MCF 10A (cell line): ENCODE measurements around the gene TMEM191C. TPM values are rescaled to one million over a fixed set of nuclear protein-coding genes. Genes with fewer than 3 reads are reported as not detected.
"Not testable (repeated sequence)": the region's sequence is repeated elsewhere in the genome, so short reads cannot be mapped to it uniquely, and the experiment has no call there.

Experiments used
- BruUV-seq: library from RNA; stranded (reverse); fragments of 400-500 nt; replicated peaks from 2 replicates; lab custom pipeline; 2021; lab: Mats Ljungman, UMichigan
- CTCF ChIA-PET: fragments of 300-600 bp; sonication (Branson Sonifier 250); formaldehyde crosslinking; extraction: SDS; loops from one replicate; lab custom pipeline; 2021; ENCODE audit warnings: antibody characterized with exemption, inconsistent platforms; lab: Yijun Ruan, JAX
- POLR2A ChIA-PET: fragments of 300-600, 350-650 bp; sonication (Branson Sonifier 250); formaldehyde crosslinking; extraction: SDS; loops from one replicate; lab custom pipeline; 2020; ENCODE audit warnings: antibody characterized with exemption, inconsistent platforms; lab: Yijun Ruan, JAX
- DNase-seq: peaks from one replicate; pipeline ENCODE4 v3.0.0-alpha.2; 2018; ENCODE audit not compliant: unreplicated experiment
- H3K27ac Mint-ChIP-seq: one replicate; pipeline ENCODE4 v1.8.0; 2022; ENCODE audit warnings: mild to moderate bottlenecking, low read depth, mixed read lengths; ENCODE audit not compliant: unreplicated experiment
- H3K27me3 Mint-ChIP-seq: one replicate; pipeline ENCODE4 v1.8.0; 2022; ENCODE audit warnings: mixed read lengths; ENCODE audit not compliant: insufficient read depth, unreplicated experiment
- H3K36me3 Mint-ChIP-seq: one replicate; pipeline ENCODE4 v1.8.0; 2022; ENCODE audit warnings: mild to moderate bottlenecking, moderate library complexity, mixed read lengths; ENCODE audit not compliant: insufficient read depth, unreplicated experiment
- H3K4me1 Mint-ChIP-seq: one replicate; pipeline ENCODE4 v1.8.0; 2022; ENCODE audit warnings: mixed read lengths; ENCODE audit not compliant: insufficient read depth, unreplicated experiment
- H3K4me3 Mint-ChIP-seq: one replicate; pipeline ENCODE4 v1.8.0; 2022; ENCODE audit warnings: mild to moderate bottlenecking, moderate library complexity, mixed read lengths; ENCODE audit not compliant: unreplicated experiment
- H3K9me3 Mint-ChIP-seq: one replicate; pipeline ENCODE4 v1.8.0; 2022; ENCODE audit warnings: mixed read lengths; ENCODE audit not compliant: unreplicated experiment
- intact Hi-C: fragments of 100-400 bp; cut with micrococcal nuclease; formaldehyde crosslinking; loops from 2 replicates; pipeline ENCODE4 v1.14.1; 2022
- total RNA-seq: library from RNA; stranded (reverse); gene quantifications from 2 replicates; pipeline ENCODE4 v1.2.3, GENCODE V29; 2022

TMEM191C gene
- total RNA-seq, 1 experiment from 2014 or later, result 0.75 TPM

DNA sequence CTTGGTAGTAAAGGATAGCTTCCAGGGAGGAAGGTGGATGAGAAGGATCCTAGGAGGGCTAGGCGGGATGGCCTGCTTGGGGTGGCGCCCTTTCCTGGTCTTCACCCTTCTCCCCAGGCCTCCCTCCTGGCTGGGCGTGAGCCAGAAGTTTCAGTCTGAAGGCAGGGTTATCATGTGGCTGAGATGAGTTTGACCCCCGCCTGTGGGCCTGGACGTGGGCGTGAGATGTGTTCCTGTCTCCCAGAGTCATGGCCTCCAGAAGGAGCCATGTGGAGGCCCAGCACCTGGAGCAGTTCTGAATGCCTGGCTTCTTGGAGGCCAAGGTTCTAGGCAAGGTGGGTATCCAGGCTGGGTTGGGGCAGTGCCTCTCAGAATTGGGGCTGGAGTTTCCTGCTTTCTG, 29.2 kb upstream of the TMEM191C start:
- H3K27ac Mint-ChIP-seq, POLR2A ChIA-PET, CTCF ChIA-PET, intact Hi-C loops, BruUV-seq, H3K9me3 Mint-ChIP-seq, H3K4me1 Mint-ChIP-seq, DNase-seq, H3K4me3 Mint-ChIP-seq, H3K36me3 Mint-ChIP-seq, H3K27me3 Mint-ChIP-seq: not testable (repeated sequence)

DNA sequence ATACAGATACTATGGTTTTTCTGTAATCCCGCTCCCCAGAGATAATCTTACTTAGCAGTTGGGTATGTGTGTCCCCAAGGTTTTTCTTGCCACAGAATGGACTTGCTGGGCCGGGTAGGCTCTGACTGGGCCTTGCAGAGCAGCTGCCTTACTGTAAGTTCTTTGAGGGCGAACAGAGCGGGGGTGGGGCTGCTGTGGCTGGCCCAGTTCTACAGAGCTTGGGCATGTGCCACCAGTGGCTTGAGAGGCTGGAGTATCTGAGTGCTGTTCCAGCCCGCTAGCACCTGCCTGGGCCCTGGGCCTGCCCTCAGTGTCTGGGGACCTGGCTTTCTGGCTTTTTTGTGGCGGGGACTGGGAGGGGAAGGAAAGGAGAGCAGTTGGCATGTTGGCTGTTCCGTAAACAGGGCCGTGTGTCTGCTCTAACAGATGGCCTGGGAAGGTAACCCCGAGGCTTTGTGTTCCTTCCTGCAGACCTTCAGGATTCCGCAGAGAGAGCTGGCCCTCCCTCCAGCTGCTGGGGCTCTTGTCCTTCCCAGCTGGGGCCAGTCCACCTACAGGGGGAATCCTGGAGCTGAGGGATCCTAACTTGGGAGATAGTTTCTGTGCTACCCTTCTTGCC, 27.1 kb upstream of the TMEM191C start:
- H3K36me3 Mint-ChIP-seq, H3K27me3 Mint-ChIP-seq, POLR2A ChIA-PET, intact Hi-C loops, H3K4me1 Mint-ChIP-seq, H3K9me3 Mint-ChIP-seq, CTCF ChIA-PET, H3K4me3 Mint-ChIP-seq, DNase-seq, H3K27ac Mint-ChIP-seq, BruUV-seq: not testable (repeated sequence)

DNA sequence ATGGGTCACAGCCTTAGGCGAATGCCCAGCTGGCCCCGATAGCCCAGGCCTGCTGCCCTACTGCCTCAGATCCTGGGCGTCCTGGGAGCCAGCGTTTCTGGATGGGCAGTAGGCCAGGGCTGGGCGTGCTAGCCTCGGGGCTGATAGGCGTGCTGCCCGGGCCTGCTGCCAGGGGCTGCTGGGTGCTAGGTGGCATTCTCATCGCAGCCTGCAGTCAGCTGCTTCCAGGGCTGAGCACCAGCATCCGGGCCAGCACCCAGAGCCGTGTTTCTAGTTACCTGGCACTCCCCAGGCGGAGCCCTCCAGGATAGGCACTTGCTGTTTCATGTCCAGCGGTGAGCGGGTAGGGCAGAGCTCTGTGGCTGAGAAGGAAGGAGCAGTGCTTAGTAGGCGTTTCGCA, 26.5 kb upstream of the TMEM191C start:
- DNase-seq, intact Hi-C loops, POLR2A ChIA-PET, H3K36me3 Mint-ChIP-seq, BruUV-seq, H3K27ac Mint-ChIP-seq, H3K27me3 Mint-ChIP-seq, H3K4me1 Mint-ChIP-seq, CTCF ChIA-PET, H3K4me3 Mint-ChIP-seq, H3K9me3 Mint-ChIP-seq: not testable (repeated sequence)

DNA sequence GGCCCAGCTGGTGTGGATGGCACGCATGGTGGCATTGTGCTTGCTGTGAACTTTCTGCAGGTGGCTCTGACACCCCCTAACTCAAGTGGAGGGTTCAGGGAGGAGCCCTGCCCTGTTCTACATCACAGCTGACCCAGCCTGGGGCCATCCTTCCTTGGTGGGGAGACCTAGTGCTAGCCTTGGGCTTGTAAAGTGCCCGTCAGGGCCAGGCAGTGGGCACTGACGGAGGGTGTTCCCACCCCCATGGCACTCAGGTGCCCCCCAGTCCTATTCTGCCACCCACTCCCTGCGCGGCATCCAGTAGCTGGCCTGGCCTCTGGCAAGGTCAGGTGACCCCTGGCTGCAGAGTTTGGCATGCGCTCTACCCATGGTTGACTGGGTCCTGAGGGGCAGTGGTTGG, 26.0 kb upstream of the TMEM191C start:
- H3K4me3 Mint-ChIP-seq, DNase-seq, H3K27me3 Mint-ChIP-seq, H3K36me3 Mint-ChIP-seq, BruUV-seq, H3K4me1 Mint-ChIP-seq, H3K9me3 Mint-ChIP-seq, intact Hi-C loops, H3K27ac Mint-ChIP-seq, CTCF ChIA-PET, POLR2A ChIA-PET: not testable (repeated sequence)

DNA sequence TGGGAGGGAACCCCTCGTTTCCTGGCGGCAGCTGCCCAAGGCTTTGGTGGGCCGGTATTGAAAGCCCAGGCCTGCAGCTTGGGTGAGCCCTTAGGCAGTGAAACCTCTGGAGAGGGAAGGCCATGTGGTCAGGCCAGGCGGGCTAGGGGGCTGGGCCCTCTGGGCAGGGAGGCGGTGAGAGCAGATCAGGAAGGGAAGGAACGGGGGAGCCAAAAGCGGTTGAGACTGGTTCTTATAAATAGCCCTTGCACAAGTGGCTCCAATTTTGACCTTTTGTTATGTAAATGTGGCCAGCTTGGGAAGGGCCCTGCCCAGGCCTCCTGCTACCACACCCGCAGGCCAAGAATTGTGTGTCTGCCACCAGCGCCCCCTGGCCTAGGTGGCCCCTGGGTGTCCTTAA, 25.1 kb upstream of the TMEM191C start:
- POLR2A ChIA-PET, H3K27ac Mint-ChIP-seq, H3K4me3 Mint-ChIP-seq, H3K27me3 Mint-ChIP-seq, H3K36me3 Mint-ChIP-seq, DNase-seq, CTCF ChIA-PET, H3K4me1 Mint-ChIP-seq, intact Hi-C loops, H3K9me3 Mint-ChIP-seq, BruUV-seq: not testable (repeated sequence)

DNA sequence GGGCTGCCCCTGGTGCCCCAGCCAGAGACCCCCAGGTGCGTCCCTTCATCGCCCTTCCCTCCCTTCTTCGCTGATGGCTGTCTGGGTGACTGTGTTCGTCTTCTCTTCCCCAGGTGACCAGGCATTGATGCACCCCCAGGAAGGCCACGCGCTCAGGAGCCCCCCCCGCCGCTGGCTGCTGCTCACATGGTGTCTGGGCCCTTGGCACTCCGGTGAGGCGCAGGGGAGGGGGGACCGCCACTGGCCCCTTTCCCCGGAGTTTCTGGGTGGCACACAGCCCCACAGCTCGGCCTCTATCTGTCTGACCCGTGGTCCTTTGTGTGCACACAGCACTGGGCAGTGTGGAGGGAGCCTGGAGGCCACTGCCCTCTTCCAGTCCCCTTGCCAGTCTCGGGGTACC, 24.5 kb upstream of the TMEM191C start:
- H3K27ac Mint-ChIP-seq, CTCF ChIA-PET, H3K9me3 Mint-ChIP-seq, H3K27me3 Mint-ChIP-seq, POLR2A ChIA-PET, H3K36me3 Mint-ChIP-seq, H3K4me3 Mint-ChIP-seq, DNase-seq, BruUV-seq, H3K4me1 Mint-ChIP-seq, intact Hi-C loops: not testable (repeated sequence)
